ENCODE data around the gene UFC1.

DNA sequence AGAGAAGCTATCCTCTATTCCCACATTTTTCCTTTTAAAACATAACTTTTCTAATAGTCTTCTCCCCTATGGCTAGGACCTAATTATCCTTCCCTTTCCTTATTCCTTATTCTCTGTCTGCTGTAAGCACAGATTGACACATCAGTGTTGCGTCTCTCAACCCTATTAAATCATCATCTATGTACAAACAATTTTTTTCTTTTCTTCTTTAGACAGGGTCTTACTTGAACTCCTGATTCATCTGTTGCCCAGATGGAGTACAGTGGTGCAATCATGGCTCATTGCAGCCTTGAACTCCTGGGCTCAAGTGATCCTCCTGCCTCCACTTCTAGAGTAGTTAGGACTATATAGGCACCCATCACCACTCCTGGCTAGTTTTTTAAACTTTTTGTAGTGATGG is 47.3 kb upstream of the UFC1 start:
- TF ChIP-seq EZH2 (IDR thresholded peaks at IDR 0.05; ENCODE audit: borderline replicate concordance, insufficient read depth, low read length, poor library complexity, severe bottlenecking) (no peak), POLR2AphosphoS5 (IDR thresholded peaks at IDR 0.05) (no peak)
- TF ChIP-seq, protein P1, sequence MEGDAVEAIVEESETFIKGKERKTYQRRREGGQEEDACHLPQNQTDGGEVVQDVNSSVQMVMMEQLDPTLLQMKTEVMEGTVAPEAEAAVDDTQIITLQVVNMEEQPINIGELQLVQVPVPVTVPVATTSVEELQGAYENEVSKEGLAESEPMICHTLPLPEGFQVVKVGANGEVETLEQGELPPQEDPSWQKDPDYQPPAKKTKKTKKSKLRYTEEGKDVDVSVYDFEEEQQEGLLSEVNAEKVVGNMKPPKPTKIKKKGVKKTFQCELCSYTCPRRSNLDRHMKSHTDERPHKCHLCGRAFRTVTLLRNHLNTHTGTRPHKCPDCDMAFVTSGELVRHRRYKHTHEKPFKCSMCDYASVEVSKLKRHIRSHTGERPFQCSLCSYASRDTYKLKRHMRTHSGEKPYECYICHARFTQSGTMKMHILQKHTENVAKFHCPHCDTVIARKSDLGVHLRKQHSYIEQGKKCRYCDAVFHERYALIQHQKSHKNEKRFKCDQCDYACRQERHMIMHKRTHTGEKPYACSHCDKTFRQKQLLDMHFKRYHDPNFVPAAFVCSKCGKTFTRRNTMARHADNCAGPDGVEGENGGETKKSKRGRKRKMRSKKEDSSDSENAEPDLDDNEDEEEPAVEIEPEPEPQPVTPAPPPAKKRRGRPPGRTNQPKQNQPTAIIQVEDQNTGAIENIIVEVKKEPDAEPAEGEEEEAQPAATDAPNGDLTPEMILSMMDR (IDR thresholded peaks at IDR 0.05; ENCODE audit: poor library complexity, severe bottlenecking) = no peak
- TF ChIP-seq, protein P2, sequence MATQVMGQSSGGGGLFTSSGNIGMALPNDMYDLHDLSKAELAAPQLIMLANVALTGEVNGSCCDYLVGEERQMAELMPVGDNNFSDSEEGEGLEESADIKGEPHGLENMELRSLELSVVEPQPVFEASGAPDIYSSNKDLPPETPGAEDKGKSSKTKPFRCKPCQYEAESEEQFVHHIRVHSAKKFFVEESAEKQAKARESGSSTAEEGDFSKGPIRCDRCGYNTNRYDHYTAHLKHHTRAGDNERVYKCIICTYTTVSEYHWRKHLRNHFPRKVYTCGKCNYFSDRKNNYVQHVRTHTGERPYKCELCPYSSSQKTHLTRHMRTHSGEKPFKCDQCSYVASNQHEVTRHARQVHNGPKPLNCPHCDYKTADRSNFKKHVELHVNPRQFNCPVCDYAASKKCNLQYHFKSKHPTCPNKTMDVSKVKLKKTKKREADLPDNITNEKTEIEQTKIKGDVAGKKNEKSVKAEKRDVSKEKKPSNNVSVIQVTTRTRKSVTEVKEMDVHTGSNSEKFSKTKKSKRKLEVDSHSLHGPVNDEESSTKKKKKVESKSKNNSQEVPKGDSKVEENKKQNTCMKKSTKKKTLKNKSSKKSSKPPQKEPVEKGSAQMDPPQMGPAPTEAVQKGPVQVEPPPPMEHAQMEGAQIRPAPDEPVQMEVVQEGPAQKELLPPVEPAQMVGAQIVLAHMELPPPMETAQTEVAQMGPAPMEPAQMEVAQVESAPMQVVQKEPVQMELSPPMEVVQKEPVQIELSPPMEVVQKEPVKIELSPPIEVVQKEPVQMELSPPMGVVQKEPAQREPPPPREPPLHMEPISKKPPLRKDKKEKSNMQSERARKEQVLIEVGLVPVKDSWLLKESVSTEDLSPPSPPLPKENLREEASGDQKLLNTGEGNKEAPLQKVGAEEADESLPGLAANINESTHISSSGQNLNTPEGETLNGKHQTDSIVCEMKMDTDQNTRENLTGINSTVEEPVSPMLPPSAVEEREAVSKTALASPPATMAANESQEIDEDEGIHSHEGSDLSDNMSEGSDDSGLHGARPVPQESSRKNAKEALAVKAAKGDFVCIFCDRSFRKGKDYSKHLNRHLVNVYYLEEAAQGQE (IDR thresholded peaks at IDR 0.05; ENCODE audit: borderline replicate concordance) = no peak
